Measurements from ENCODE around the gene P2RX2. TPM values are rescaled to one million over a fixed set of nuclear protein-coding genes. Genes with fewer than 3 reads are reported as not detected.

P2RX2 gene
- total and polyA plus RNA-seq, 4 experiments from 2014 or later, result not detected

Small RNAs within 50 kb of the gene (microRNA-seq; reads per million reads assigned to microRNA genes)
- gene MIR6763 (ENCODE audit: borderline microRNAs expressed, borderline number of aligned reads, borderline replicate concordance), result not detected

Other genes with a start within 250 kb of the P2RX2 start
- 100 to 1,000 TPM in 1 of 2 experiments, 10 to 100 TPM in 1; 97.3 to 101 TPM for gene FBRSL1, start 128.6 kb upstream of the P2RX2 start, total RNA-seq
- 1 to 10 TPM in 1 of 2 donors, not detected in 1; 3.1 TPM for gene FBRSL1, start 128.6 kb upstream of the P2RX2 start, polyA plus RNA-seq
- gene LRCOL1, start 8.2 kb upstream of the P2RX2 start, total RNA-seq, result not detected
- gene LRCOL1, start 8.2 kb upstream of the P2RX2 start, polyA plus RNA-seq, result not detected
- gene POLE, start 68.6 kb downstream of the P2RX2 start, total RNA-seq, result 10 to 100 TPM; 69.5 to 75.4 TPM
- 1 to 10 TPM; 2.2 to 6.3 TPM for gene POLE, start 68.6 kb downstream of the P2RX2 start, polyA plus RNA-seq
- gene PXMP2, start 68.8 kb downstream of the P2RX2 start, total RNA-seq, result 1 to 10 TPM; 4.2 to 7.2 TPM
- 10 to 100 TPM; 12.9 to 23.9 TPM for gene PXMP2, start 68.8 kb downstream of the P2RX2 start, polyA plus RNA-seq
- 10 to 100 TPM; 23.8 to 28.1 TPM for gene PGAM5, start 92.1 kb downstream of the P2RX2 start, total RNA-seq
- gene PGAM5, start 92.1 kb downstream of the P2RX2 start, polyA plus RNA-seq, result 10 to 100 TPM in 1 of 2 donors, 1 to 10 TPM in 1; 7.2 to 29.7 TPM
- 100 to 1,000 TPM in 1 of 2 experiments, 10 to 100 TPM in 1; 95.6 to 101 TPM for gene ANKLE2, start 143.1 kb downstream of the P2RX2 start, total RNA-seq
- gene ANKLE2, start 143.1 kb downstream of the P2RX2 start, polyA plus RNA-seq, result 10 to 100 TPM; 21.0 to 44.4 TPM
- 10 to 100 TPM; 64.1 to 67.6 TPM for gene GOLGA3, start 210.1 kb downstream of the P2RX2 start, total RNA-seq
- 10 to 100 TPM in 1 of 2 donors, under 1 TPM in 1; 0.35 to 12.5 TPM for gene GOLGA3, start 210.1 kb downstream of the P2RX2 start, polyA plus RNA-seq